H9 (cell line): Measurements from ENCODE around the gene KLF2. TPM values are rescaled to one million over a fixed set of nuclear protein-coding genes. Genes with fewer than 3 reads are reported as not detected.

Source experiments
- DNase-seq: peaks from one replicate; pipeline ENCODE4 v3.0.0-alpha.2; 2017
- H2AFZ ChIP-seq: one replicate; pipeline ENCODE4 v1.6.1; 2013; ENCODE audit warnings: mild to moderate bottlenecking, low read length, control low read depth, moderate library complexity
- H2AK5ac ChIP-seq: 2 replicates; pipeline ENCODE4 v1.6.1; 2013; ENCODE audit warnings: low read length, control low read depth, mixed read lengths; ENCODE audit not compliant: insufficient read length
- H2BK120ac ChIP-seq: one replicate; pipeline ENCODE4 v1.6.1; 2013; ENCODE audit warnings: low read depth, mild to moderate bottlenecking, low read length, control low read depth, inconsistent platforms; ENCODE audit not compliant: poor library complexity, severe bottlenecking
- H2BK12ac ChIP-seq: 2 replicates; pipeline ENCODE4 v1.6.1; 2013; ENCODE audit warnings: low read length, control low read depth, mixed read lengths, low read depth; ENCODE audit not compliant: insufficient read length
- H2BK15ac ChIP-seq: 2 replicates; pipeline ENCODE4 v1.6.1; 2013; ENCODE audit warnings: low read depth, low read length, control low read depth
- H2BK20ac ChIP-seq: one replicate; pipeline ENCODE4 v1.6.1; 2013; ENCODE audit warnings: low read depth, mild to moderate bottlenecking, low read length, control low read depth, inconsistent platforms; ENCODE audit not compliant: poor library complexity, severe bottlenecking
- H2BK5ac ChIP-seq: 2 replicates; pipeline ENCODE4 v1.6.1; 2013; ENCODE audit warnings: low read length, control low read depth, mixed read lengths; ENCODE audit not compliant: insufficient read length
- H3K14ac ChIP-seq: 2 replicates; pipeline ENCODE4 v1.6.1; 2013; ENCODE audit warnings: low read length, control low read depth; ENCODE audit not compliant: insufficient read depth
- H3K18ac ChIP-seq: 2 replicates; pipeline ENCODE4 v1.6.1; 2013; ENCODE audit warnings: low read depth, mild to moderate bottlenecking, mixed read lengths, low read length, control low read depth; ENCODE audit not compliant: insufficient read length
- H3K23ac ChIP-seq: 2 replicates; pipeline ENCODE4 v1.6.1; 2013; ENCODE audit warnings: low read length, control low read depth, mixed read lengths, low read depth; ENCODE audit not compliant: insufficient read length
- H3K23me2 ChIP-seq: 2 replicates; pipeline ENCODE4 v1.6.1; 2013; ENCODE audit warnings: low read depth, mild to moderate bottlenecking, mixed read lengths, low read length, control low read depth; ENCODE audit not compliant: insufficient read length, poor library complexity, severe bottlenecking
- H3K27ac ChIP-seq: 2 replicates; pipeline ENCODE4 v1.5.1; 2013; ENCODE audit warnings: low read length, control low read depth, mixed read lengths, low read depth; ENCODE audit not compliant: insufficient read length
- H3K27me3 ChIP-seq: 2 replicates; pipeline ENCODE4 v1.6.1; 2013; ENCODE audit warnings: low read length, control low read depth, inconsistent platforms; ENCODE audit not compliant: insufficient read depth
- H3K4ac ChIP-seq: 2 replicates; pipeline ENCODE4 v1.6.1; 2013; ENCODE audit warnings: low read depth, mild to moderate bottlenecking, control low read depth, inconsistent platforms, low read length, moderate library complexity
- H3K4me1 ChIP-seq: 2 replicates; pipeline ENCODE4 v1.6.1; 2013; ENCODE audit warnings: low read length, control low read depth, inconsistent platforms; ENCODE audit not compliant: insufficient read depth
- H3K4me2 ChIP-seq: 2 replicates; pipeline ENCODE4 v1.6.1; 2013; ENCODE audit warnings: low read length, control low read depth, mixed read lengths; ENCODE audit not compliant: insufficient read length, insufficient read depth
- H3K56ac ChIP-seq: 2 replicates; pipeline ENCODE4 v1.6.1; 2013; ENCODE audit warnings: low read depth, mild to moderate bottlenecking, mixed read lengths, low read length, control low read depth; ENCODE audit not compliant: insufficient read length
- H3K79me1 ChIP-seq: 2 replicates; pipeline ENCODE4 v1.6.1; 2013; ENCODE audit warnings: low read depth, mild to moderate bottlenecking, moderate library complexity, low read length, control low read depth, inconsistent platforms; ENCODE audit not compliant: insufficient read depth, poor library complexity, severe bottlenecking
- H3K79me2 ChIP-seq: 2 replicates; pipeline ENCODE4 v1.6.1; 2013; ENCODE audit warnings: low read length, control low read depth, inconsistent platforms; ENCODE audit not compliant: insufficient read depth
- H3K9ac ChIP-seq: 2 replicates; pipeline ENCODE4 v1.6.1; 2013; ENCODE audit warnings: low read length, control low read depth, mixed read lengths; ENCODE audit not compliant: insufficient read length; ENCODE audit errors: extremely low read depth
- H3K9me3 ChIP-seq: one replicate; pipeline ENCODE4 v1.6.1; 2013; ENCODE audit warnings: low read depth, low read length, inconsistent platforms; ENCODE audit not compliant: control insufficient read depth
- H3T11ph ChIP-seq: one replicate; pipeline ENCODE4 v1.6.1; 2013; ENCODE audit warnings: mild to moderate bottlenecking, low read length, control low read depth, inconsistent platforms
- H4K20me1 ChIP-seq: one replicate; pipeline ENCODE4 v1.6.1; 2013; ENCODE audit not compliant: control insufficient read depth, insufficient read length, insufficient read depth
- H4K5ac ChIP-seq: 2 replicates; pipeline ENCODE4 v1.6.1; 2013; ENCODE audit warnings: low read depth, mild to moderate bottlenecking, mixed read lengths, low read length, control low read depth; ENCODE audit not compliant: insufficient read length
- H4K8ac ChIP-seq: replicated peaks from 2 replicates; pipeline ENCODE4 v1.6.1; 2013; ENCODE audit warnings: low read length, control low read depth, mixed read lengths, low read depth; ENCODE audit not compliant: insufficient read length
- H4K91ac ChIP-seq: 2 replicates; pipeline ENCODE4 v1.6.1; 2013; ENCODE audit warnings: low read depth, mild to moderate bottlenecking, moderate library complexity, mixed read lengths, low read length, control low read depth; ENCODE audit not compliant: insufficient read length
- H3K27ac Mint-ChIP-seq, 3 experiments: 2 replicates in 2 of 3; 3 replicates in 1 of 3; pipeline ENCODE4 v1.8.0; 2020 to 2021; ENCODE audit warnings: mixed read lengths in 3 of 3, mild to moderate bottlenecking in 1 of 3, moderate library complexity in 1 of 3
- H3K27me3 Mint-ChIP-seq: 2 replicates; pipeline ENCODE4 v1.8.0; 2021; ENCODE audit warnings: low read depth, mild to moderate bottlenecking, moderate library complexity, mixed read lengths
- H3K36me3 Mint-ChIP-seq, 3 experiments: 2 replicates in 2 of 3; 3 replicates in 1 of 3; pipeline ENCODE4 v1.8.0; 2020 to 2021; ENCODE audit warnings: low read depth in 3 of 3, mixed read lengths in 3 of 3; ENCODE audit not compliant: insufficient read depth in 1 of 3
- H3K4me1 Mint-ChIP-seq, 2 experiments: 2 replicates each; pipeline ENCODE4 v1.8.0; 2020; ENCODE audit warnings: mixed read lengths in 2 of 2
- H3K4me3 Mint-ChIP-seq, 2 experiments: 2 replicates in 1 of 2; 3 replicates in 1 of 2; pipeline ENCODE4 v1.8.0; 2020 to 2021; ENCODE audit warnings: mild to moderate bottlenecking in 2 of 2, mixed read lengths in 2 of 2, moderate library complexity in 1 of 2
- H3K9me3 Mint-ChIP-seq, 2 experiments: 2 replicates in 1 of 2; 3 replicates in 1 of 2; pipeline ENCODE4 v1.8.0; 2020; ENCODE audit warnings: mild to moderate bottlenecking in 2 of 2, mixed read lengths in 2 of 2, moderate library complexity in 1 of 2
- CTCF ChIP-seq: fragments of 200-600 bp; sonication (generic); conservative IDR thresholded peaks from 3 replicates; pipeline ENCODE4 v1.8.0; 2021; ENCODE audit warnings: antibody characterized with exemption, mild to moderate bottlenecking
- WGBS: extraction: QIAGEN DNeasy Blood & Tissue Kit; methylation state at CpG from one replicate; pipeline ENCODE4 v1.1.7; 2013; ENCODE audit warnings: missing lambda C conversion rate, low lambda C conversion rate, mixed read lengths; ENCODE audit not compliant: insufficient read length; ENCODE audit errors: extremely low coverage; 5-methylcytosine and 5-hydroxymethylcytosine counted together
- total RNA-seq: library from RNA; stranded (reverse); gene quantifications from 2 replicates; pipeline ENCODE4 v1.2.1, GENCODE V29; 2021

KLF2 gene
- total RNA-seq, 1 experiment from 2014 or later: 0.33 TPM

GRCh38 chr19:16306728-16307402 lies 17.8 kb upstream of the KLF2 start:
- H3K36me3 Mint-ChIP-seq: no peaks in the 10 kb centered on the region
- Histone ChIP-seq H3K18ac (no peak overlapping the region), H3T11ph (no peak overlapping the region), H4K20me1 (no peaks in the 10 kb centered on the region), H2BK20ac (no peak overlapping the region), H3K9me3 (no peaks in the 10 kb centered on the region), H3K9ac (no peak overlapping the region), H4K5ac (no peak overlapping the region), H2BK12ac (no peak overlapping the region), H3K27ac (no peak overlapping the region), H3K27me3 (no peaks in the 10 kb centered on the region), H3K79me2 (no peaks in the 10 kb centered on the region), H3K23ac (no peak overlapping the region), H2AK5ac (no peak overlapping the region), H2BK5ac (no peak overlapping the region), H3K56ac (no peak overlapping the region), H4K8ac (no peak overlapping the region), H2BK120ac (no peak overlapping the region), H2BK15ac (no peak overlapping the region), H3K14ac (no peak overlapping the region), H3K23me2 (no peaks in the 10 kb centered on the region), H2AFZ (no peak overlapping the region), H3K4me2 (no peak overlapping the region), H4K91ac (no peak overlapping the region), H3K79me1 (no peaks in the 10 kb centered on the region), H3K4me1 (no peaks in the 10 kb centered on the region), H3K4ac (no peak overlapping the region)
- no CpG with 5 or more reads among the region's 21 CpGs for WGBS
- DNase-seq: no peak
- H3K27me3 Mint-ChIP-seq: peaks cover 1% of the 10 kb centered on the region
- H3K4me1 Mint-ChIP-seq: peaks cover 0 to 9% of the 10 kb centered on the region in 2 experiments; a peak in 2 of 4 replicates
- H3K27ac Mint-ChIP-seq: peak overlapping the region in 2 of 3 experiments; percentile 34 to 74; a peak in 3 of 7 replicates
- no peak for TF ChIP-seq CTCF
- H3K9me3 Mint-ChIP-seq: no peaks in the 10 kb centered on the region; a peak in 2 of 5 replicates
- H3K4me3 Mint-ChIP-seq: no peak overlapping the region
